Activated CD8-positive, alpha-beta T cell treated with anti-CD3 and anti-CD28 coated beads, Interleukin-2, amount 10 ng/mL, durations not matched to agents 7 days and 5 days (primary cell): Measurements from ENCODE around the gene A1CF. TPM values are rescaled to one million over a fixed set of nuclear protein-coding genes. Genes with fewer than 3 reads are reported as not detected.
"Not testable (repeated sequence)": the region's sequence is repeated elsewhere in the genome, so short reads cannot be mapped to it uniquely, and the experiment has no call there.

Experiments used
- ATAC-seq: fragments of 150-1000 bp; cut with Tn5 transposase; one replicate; pipeline ENCODE4 v1.10.0; 2021; ENCODE audit warnings: moderate library complexity
- CTCF ChIA-PET: fragments of 350-600 bp; sonication (Branson Sonifier 250); formaldehyde crosslinking; loops from one replicate; lab custom pipeline; 2021; ENCODE audit warnings: antibody characterized with exemption; lab: Charles Lee
- POLR2A ChIA-PET: fragments of 350-600 bp; sonication (Branson Sonifier 250); formaldehyde crosslinking; loops from one replicate; lab custom pipeline; 2021; ENCODE audit warnings: antibody characterized with exemption; lab: Charles Lee
- DNase-seq: peaks from one replicate; pipeline ENCODE4 v3.0.0-alpha.2; 2020
- H3K27ac Mint-ChIP-seq: one replicate; pipeline ENCODE4 v1.8.0; 2021; ENCODE audit warnings: mild to moderate bottlenecking, mixed read lengths
- H3K27me3 Mint-ChIP-seq: one replicate; pipeline ENCODE4 v1.8.0; 2021; ENCODE audit warnings: low read depth, mixed read lengths
- H3K36me3 Mint-ChIP-seq: one replicate; pipeline ENCODE4 v1.8.0; 2021; ENCODE audit warnings: low read depth, mixed read lengths
- H3K4me1 Mint-ChIP-seq: one replicate; pipeline ENCODE4 v1.8.0; 2021; ENCODE audit warnings: low read depth, mixed read lengths
- H3K4me3 Mint-ChIP-seq: one replicate; pipeline ENCODE4 v1.8.0; 2021; ENCODE audit warnings: mild to moderate bottlenecking, mixed read lengths
- H3K9me3 Mint-ChIP-seq: one replicate; pipeline ENCODE4 v1.8.0; 2022; ENCODE audit warnings: mixed read lengths; ENCODE audit not compliant: insufficient read depth
- total RNA-seq, 2 experiments: library from RNA; stranded (reverse); gene quantifications; one replicate each; pipeline ENCODE4 v1.2.3, GENCODE V29; 2021

A1CF gene, protein sequence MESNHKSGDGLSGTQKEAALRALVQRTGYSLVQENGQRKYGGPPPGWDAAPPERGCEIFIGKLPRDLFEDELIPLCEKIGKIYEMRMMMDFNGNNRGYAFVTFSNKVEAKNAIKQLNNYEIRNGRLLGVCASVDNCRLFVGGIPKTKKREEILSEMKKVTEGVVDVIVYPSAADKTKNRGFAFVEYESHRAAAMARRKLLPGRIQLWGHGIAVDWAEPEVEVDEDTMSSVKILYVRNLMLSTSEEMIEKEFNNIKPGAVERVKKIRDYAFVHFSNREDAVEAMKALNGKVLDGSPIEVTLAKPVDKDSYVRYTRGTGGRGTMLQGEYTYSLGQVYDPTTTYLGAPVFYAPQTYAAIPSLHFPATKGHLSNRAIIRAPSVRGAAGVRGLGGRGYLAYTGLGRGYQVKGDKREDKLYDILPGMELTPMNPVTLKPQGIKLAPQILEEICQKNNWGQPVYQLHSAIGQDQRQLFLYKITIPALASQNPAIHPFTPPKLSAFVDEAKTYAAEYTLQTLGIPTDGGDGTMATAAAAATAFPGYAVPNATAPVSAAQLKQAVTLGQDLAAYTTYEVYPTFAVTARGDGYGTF
- not detected for total RNA-seq

GRCh38 chr10:50885097-50885859 is at the start of gene A1CF:
Gene A1CF (minus strand): TSS chr10:50885627. CDS start chr10:50859940, 25,687 bp downstream.
- CTCF ChIA-PET, result no interaction called here
- no peak for ATAC-seq
- H3K27ac Mint-ChIP-seq, result no peak within 1 kb of the TSS
- DNase-seq, result no peak
- H3K4me3 Mint-ChIP-seq, result no peak within 1 kb of the TSS
- no peaks in the 10 kb centered on the region for H3K36me3 Mint-ChIP-seq
- POLR2A ChIA-PET, result no interaction called here
- H3K27me3 Mint-ChIP-seq, result peaks cover 4% of the 10 kb centered on the region
- H3K4me1 Mint-ChIP-seq, result no peaks in the 10 kb centered on the region
- no peaks in the 10 kb centered on the region for H3K9me3 Mint-ChIP-seq

DNA sequence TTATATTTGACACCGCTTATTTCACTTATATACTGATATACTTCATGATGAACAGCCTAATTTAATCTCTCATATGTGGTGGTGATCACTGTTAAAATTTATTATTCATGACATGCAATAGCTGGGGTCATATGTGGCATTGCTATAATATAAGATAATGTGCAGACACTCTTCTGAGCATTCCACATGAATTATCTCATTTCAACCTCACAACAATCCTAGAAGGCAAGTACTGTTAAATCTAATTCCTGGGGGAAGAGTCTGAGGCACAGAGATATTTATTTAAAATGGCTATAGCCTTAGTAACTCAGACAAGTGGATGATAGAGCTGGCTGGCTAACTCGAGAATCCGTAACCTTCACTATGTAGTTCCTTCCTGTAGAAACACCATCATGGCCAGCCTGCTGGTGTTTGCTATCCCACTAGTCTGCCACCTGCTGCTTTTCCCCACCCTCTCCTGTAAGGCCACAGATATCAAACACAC is 46.6 kb upstream of the A1CF start:
- Mint-ChIP-seq H3K9me3 (no peaks in the 10 kb centered on the region), H3K4me1 (no peaks in the 10 kb centered on the region), H3K27ac (no peak overlapping the region), H3K36me3 (no peaks in the 10 kb centered on the region), H3K27me3 (peaks cover 5% of the 10 kb centered on the region), H3K4me3 (no peak overlapping the region)
- ChIA-PET CTCF (no interaction called here), POLR2A (no interaction called here)
- no peak for DNase-seq
- no peak for ATAC-seq

DNA sequence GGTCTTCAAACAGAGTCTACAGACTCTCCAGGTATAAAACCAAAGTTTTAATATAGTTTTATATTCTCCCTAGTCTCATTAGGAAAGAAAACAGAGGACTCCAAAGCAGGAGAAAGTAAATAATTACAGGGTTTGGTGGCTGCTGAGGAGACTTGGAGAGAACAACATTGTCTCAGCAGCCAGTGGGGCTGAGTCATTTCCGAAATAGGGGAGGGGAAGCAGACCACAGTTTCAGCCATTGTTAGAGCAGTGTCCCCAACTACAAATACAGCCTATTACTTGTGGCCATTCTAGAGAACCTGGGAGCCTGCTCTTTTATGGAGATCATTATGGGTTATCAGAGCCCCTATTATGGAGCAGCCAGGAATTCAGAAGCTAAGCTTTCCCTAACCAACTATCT is 44.2 kb upstream of the A1CF start:
- POLR2A ChIA-PET, result no interaction called here
- H3K9me3 Mint-ChIP-seq, result no peaks in the 10 kb centered on the region

DNA sequence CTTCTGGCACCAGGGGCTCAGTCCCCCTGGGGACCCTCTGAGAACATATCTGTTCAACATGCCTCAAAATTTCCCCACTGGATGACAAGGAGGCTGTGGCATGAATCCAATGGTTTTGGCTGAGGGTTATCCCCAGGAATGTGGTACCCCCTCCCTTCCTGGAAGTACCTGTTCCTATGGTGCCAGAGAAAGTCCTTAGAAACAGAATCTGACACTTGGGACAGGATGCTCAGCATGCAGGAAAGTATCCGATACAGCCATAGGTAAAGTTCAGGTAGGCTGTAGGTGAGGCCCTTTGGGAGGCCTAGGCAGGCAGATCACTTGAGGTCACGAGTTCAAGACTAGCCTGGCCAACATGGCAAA is 42.7 kb upstream of the A1CF start:
- Mint-ChIP-seq H3K4me1 (no peaks in the 10 kb centered on the region), H3K36me3 (no peaks in the 10 kb centered on the region), H3K27me3 (no peaks in the 10 kb centered on the region), H3K4me3 (no peak overlapping the region), H3K27ac (no peak overlapping the region), H3K9me3 (no peaks in the 10 kb centered on the region)
- ChIA-PET POLR2A (no interaction called here), CTCF (no interaction called here)
- ATAC-seq (no peak), DNase-seq (no peak)

More for the DNA sequence above, 44.2 kb upstream of the A1CF start:
- ATAC-seq, result no peak
- H3K4me3 Mint-ChIP-seq, result no peak overlapping the region
- CTCF ChIA-PET, result no interaction called here
- H3K36me3 Mint-ChIP-seq, result no peaks in the 10 kb centered on the region
- no peaks in the 10 kb centered on the region for H3K4me1 Mint-ChIP-seq
- no peak overlapping the region for H3K27ac Mint-ChIP-seq
- peaks cover 1% of the 10 kb centered on the region for H3K27me3 Mint-ChIP-seq
- DNase-seq, result no peak

DNA sequence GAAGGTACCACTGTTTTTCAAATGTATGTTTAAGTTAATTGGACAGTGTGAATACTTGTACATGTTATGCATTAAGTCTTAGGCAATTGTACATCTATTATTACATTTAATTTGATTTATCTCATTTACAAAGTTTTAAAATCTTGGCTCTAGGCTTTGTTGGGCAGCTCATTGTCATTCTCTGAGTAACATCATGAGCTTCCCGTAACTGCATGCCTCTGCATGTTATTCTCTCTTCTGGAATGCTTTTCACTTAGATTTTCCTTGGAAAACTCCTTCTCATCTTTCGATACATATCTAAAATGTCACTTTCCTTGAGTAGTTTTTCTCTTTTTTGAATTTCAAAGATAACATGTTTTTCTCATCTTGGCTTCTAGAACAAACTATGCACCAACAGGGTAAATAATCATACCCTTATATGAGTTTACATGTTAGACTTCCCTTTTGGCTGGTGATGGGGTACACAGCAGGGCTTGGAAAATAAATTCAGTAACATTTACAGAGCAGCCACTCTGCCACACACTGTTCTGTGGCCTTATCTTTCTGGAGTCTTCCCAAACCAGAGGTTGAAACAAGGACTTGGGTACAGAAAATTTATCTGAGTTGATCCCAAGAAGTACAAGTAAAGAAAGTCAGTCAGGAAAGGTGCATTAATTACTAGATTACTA is 42.2 kb upstream of the A1CF start:
- Mint-ChIP-seq H3K4me3 (no peak overlapping the region), H3K27me3 (no peaks in the 10 kb centered on the region), H3K4me1 (no peaks in the 10 kb centered on the region), H3K36me3 (no peaks in the 10 kb centered on the region), H3K9me3 (no peaks in the 10 kb centered on the region), H3K27ac (no peak overlapping the region)
- no peak for ATAC-seq
- ChIA-PET POLR2A (no interaction called here), CTCF (no interaction called here)
- no peak for DNase-seq

GRCh38 chr10:50923471-50923870 is 38.0 kb upstream of the A1CF start:
- DNase-seq, H3K9me3 Mint-ChIP-seq, H3K36me3 Mint-ChIP-seq, H3K27ac Mint-ChIP-seq, H3K4me3 Mint-ChIP-seq, H3K27me3 Mint-ChIP-seq, POLR2A ChIA-PET, CTCF ChIA-PET, H3K4me1 Mint-ChIP-seq, ATAC-seq: not testable (repeated sequence)

GRCh38 chr10:50919010-50919409 is 33.6 kb upstream of the A1CF start:
- no peak overlapping the region for H3K4me3 Mint-ChIP-seq
- H3K27ac Mint-ChIP-seq, result no peak overlapping the region
- H3K4me1 Mint-ChIP-seq, result no peaks in the 10 kb centered on the region
- no peaks in the 10 kb centered on the region for H3K9me3 Mint-ChIP-seq
- no peaks in the 10 kb centered on the region for H3K27me3 Mint-ChIP-seq
- H3K36me3 Mint-ChIP-seq, result no peaks in the 10 kb centered on the region
- ChIA-PET POLR2A (no interaction called here), CTCF (no interaction called here)
- ATAC-seq (no peak), DNase-seq (no peak)

GRCh38 chr10:50918529-50918928 is 33.1 kb upstream of the A1CF start:
- H3K4me3 Mint-ChIP-seq, result no peak overlapping the region
- H3K27me3 Mint-ChIP-seq, result no peaks in the 10 kb centered on the region
- ChIA-PET CTCF (no interaction called here), POLR2A (no interaction called here)
- ATAC-seq (no peak), DNase-seq (no peak)
- H3K4me1 Mint-ChIP-seq, result no peaks in the 10 kb centered on the region
- H3K27ac Mint-ChIP-seq, result no peak overlapping the region
- no peaks in the 10 kb centered on the region for H3K9me3 Mint-ChIP-seq
- no peaks in the 10 kb centered on the region for H3K36me3 Mint-ChIP-seq

DNA sequence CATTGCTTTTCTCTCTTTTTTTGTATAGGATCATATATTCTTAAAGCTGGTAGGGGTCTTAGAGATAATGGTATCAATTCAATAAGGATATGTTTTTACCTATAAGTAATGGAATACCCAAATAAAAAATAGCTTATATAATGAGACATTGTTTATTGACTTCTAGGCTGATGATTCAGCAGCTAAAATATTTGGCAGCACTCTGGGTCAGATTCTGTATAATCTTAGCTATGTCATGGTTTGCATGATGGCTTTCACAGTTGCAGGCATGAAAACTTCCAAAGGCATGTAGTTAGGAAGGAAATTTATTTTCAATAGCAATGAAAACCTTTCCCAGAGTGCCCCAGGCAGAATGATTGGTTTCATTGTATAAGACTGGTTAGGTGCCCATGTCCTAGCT is 32.1 kb upstream of the A1CF start:
- DNase-seq, result no peak
- POLR2A ChIA-PET, result no interaction called here
- H3K4me1 Mint-ChIP-seq, result no peaks in the 10 kb centered on the region
- H3K4me3 Mint-ChIP-seq, result no peak overlapping the region
- H3K9me3 Mint-ChIP-seq, result no peaks in the 10 kb centered on the region
- H3K36me3 Mint-ChIP-seq, result no peaks in the 10 kb centered on the region
- no peak for ATAC-seq
- H3K27me3 Mint-ChIP-seq, result no peaks in the 10 kb centered on the region
- H3K27ac Mint-ChIP-seq, result no peak overlapping the region
- CTCF ChIA-PET, result no interaction called here

DNA sequence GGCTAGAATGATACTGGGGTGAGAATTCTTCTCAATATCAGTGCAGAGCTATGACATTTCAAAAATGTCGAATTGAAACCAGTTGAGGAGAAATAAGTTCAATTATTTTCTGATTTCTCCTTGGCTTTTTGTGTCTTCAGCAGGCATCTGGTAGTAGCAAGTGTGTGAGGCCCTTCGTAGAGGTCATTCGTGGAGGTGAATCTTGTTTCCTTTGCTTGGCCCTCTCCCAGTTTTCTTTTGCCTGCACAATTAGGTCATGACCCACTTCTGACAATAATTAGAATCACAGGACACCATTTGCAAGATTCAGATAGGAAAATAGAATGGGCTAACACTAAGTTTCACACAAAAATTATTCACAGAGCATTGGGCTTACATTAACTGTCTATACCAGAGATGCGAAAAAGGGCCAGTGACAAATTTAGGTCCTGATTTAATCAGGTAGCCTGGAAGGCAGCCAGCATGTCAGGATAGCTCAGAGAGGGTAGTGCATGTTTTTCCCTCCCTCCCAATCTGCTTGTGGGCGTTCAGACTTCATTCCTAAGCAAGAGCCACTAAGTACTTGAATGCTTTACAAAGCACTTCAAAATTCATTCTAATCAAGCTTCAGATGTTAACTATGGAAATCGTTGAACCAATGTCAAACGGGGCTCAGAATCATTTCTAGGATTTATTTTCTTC is 24.0 kb upstream of the A1CF start:
- Mint-ChIP-seq H3K27ac (no peak overlapping the region), H3K4me3 (no peak overlapping the region), H3K4me1 (no peaks in the 10 kb centered on the region), H3K27me3 (no peaks in the 10 kb centered on the region), H3K9me3 (no peaks in the 10 kb centered on the region), H3K36me3 (no peaks in the 10 kb centered on the region)
- ATAC-seq (no peak), DNase-seq (no peak)
- ChIA-PET POLR2A (no interaction called here), CTCF (no interaction called here)

DNA sequence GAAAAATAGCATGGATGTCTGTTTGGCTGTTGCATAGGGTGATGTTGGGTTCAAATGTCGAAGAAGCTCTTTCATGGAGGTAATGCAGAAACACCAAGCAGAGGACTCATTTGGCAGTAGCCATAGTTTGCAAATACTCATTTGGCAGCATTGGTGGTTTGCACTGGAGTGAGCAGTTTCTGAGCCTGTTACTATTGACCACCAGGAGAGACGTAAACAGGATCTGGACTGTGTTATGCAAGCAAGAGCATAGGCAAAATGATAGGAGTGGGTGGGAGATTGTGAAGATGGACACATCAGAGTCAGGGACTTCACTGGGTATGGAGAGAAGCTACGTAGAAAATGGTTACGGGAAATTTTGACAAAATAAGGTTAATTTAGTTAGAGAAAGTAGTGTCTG is 22.9 kb upstream of the A1CF start:
- POLR2A ChIA-PET, result no interaction called here
- no peak overlapping the region for H3K4me3 Mint-ChIP-seq
- CTCF ChIA-PET, result no interaction called here
- no peaks in the 10 kb centered on the region for H3K4me1 Mint-ChIP-seq
- no peak overlapping the region for H3K27ac Mint-ChIP-seq
- H3K36me3 Mint-ChIP-seq, result no peaks in the 10 kb centered on the region
- ATAC-seq (no peak), DNase-seq (no peak)
- no peaks in the 10 kb centered on the region for H3K9me3 Mint-ChIP-seq
- no peaks in the 10 kb centered on the region for H3K27me3 Mint-ChIP-seq
